Femur (tissue), 1 donor: ENCODE results near the gene STRBP.
"Not testable (repeated sequence)": the region's sequence is repeated elsewhere in the genome, so short reads cannot be mapped to it uniquely, and the experiment has no call there.

ENCODE experiments used
- DNase-seq: peaks from one replicate; pipeline ENCODE4 v3.0.0-alpha.2; 2017

The STRBP gene

DNA sequence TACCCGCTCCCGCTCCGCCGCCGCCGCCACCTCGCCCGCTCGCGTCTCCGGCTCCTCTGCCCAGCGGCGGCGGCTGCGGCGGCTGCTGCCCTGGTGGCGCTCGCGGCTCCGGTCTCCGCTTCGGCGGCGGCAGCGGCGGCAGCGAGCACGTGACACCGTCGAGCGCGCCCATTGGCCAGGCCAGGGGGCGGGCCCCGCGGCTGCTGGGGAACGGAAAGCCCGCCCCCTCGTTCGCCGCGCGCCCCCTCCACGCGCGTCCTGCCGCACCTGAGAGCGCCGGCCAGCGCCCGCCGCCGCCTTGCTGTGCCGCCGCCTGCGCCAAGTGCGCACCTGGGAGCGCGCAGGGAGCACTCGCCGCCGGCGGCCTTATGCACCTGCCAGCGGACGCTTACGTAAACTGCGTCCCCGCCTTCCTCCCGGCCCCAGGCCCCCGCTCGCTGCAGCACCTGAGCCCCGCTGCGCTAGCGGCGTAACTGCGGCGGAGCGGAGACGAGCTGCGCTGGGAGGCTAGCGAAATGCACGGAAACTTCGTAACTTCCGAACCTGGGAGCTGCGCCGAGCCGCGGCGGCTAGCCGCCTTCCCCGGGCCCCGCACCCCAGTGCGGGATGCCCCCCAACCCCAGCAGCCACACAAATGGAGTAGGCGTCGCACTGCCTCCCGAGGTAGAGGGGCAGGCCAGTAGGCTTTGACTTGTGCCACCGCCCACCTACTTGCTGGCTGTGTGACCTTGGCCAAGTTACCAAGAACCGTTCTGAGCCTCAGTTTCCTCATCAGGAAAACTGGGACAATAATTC is at the start of gene STRBP:
Gene STRBP, minus strand, starts transcription at position 122 of the 795 bp plus-strand sequence. CDS start 84,452 bp downstream, outside the sequence.
- DNase-seq, result peak; percentile 92

DNA sequence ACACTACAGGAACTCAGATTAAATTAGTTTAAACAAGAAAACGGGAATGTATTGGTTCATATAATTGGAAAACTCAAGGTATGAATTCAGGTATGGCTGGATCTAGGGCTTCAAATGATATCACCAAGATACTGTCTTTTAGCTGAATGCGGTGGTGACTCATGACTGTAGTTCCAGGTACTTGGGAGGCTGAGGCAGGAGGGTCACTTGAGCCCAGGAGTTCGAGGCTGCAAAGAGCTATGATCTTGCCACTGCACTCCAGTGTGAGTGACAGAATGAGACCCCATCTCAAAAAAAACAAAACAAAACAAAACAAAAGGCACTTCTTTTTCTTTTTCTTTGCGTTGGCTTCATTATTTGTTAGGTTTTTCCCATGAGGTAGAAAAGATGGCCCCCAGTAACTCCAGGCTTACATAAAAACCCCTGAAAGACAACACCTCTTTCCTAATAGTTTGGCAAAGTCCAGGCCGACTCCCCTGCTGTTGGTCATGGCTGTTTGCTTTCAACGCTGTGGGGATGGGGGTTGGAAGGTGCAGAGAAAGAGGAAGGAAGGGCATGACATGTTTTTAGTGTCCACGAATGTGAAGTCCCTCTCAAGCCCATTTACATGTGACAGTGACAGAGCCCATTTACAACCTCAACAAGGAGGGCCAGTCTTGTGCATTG is 47.8 kb upstream of the STRBP start:
- DNase-seq, result no peak

DNA sequence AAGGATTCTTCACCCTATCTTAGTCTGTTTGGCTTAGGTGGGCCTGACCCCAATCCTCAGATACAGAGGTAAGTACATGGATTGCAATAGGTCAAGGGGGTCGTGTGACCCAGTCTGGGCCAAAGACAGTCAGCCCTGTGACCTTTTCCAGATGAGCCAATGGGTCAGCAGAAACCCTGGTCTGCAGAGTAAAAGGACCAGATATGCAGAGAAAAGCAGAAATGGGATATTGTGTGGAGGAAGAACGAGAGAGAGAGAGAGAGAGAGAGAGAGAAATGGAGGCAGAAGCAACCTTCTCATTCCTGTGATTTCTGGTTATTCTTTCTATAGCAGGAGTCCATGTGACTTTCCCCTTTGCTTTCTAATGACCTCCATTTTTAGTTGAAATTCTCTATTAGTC is 47.2 kb upstream of the STRBP start:
- no peak for DNase-seq

DNA sequence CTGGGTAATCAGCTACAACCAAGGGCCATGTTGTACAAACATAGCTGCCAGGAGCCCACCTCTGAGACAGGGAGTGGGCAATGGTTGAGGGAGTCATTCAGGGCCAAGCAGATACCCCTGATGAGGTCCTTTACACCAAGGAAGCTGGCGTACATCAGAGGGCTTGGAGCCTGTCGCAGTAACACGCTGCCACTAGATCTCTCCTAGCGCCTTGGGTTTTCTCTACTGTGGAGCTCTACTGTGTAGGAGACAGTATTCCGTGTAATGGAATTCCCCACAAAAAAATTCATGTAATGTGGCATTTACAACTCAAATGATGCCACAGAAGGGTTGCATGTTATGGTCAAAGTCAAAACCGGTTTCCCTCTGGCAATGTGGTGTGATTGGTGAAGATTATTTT is 46.2 kb upstream of the STRBP start:
- no peak for DNase-seq

DNA sequence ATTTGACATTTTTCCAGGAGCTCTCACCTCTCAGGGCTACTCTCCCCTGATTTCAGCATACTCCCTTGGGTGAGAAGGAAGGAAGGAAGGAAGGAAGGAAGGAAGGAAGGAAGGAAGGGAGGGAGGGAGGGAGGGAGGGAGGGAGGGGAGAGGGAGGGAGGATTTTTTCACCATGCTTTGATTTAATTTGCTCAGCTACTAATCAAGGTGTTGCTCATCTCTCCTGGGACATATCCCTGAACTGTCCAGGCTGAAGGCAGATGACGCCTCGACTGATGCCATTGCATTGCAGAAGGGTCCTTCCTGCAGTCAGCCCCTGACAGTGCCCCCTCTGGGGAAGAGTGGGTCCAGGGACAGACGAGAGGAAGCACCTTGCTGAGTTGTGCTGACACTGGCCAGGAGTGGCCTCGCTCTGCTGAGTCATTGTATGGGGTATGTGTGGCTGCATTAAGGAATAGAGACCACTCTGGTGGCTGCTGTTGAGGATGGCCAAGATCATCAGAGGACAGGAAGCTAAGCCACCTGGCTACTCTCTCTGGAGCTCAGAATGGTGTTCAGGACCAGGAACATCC is 44.0 kb upstream of the STRBP start:
- DNase-seq, result no peak

DNA sequence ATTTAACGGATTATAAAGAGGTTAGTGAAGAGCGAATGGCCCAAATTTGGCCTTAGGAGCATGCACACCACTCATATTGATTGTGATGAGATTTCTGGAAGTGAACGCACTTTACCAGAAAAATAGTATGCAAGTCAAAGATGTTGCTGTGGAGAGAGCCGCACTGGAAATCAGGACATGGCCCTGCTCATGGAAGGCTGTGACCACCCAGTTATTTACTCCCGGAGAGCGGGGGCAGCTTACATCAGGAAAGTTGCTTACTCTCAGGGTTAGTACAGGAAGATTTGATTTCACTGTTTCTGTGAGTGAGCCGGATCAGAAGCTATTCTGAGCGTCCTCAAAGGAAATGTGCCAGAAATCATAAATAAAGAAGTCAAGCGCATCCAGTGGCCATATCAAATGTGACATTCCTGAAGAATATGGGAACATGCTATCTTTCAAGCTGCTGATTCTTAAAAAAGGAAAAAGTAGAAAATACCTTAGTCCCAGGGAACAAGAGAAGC is 42.9 kb upstream of the STRBP start:
- DNase-seq, result no peak

DNA sequence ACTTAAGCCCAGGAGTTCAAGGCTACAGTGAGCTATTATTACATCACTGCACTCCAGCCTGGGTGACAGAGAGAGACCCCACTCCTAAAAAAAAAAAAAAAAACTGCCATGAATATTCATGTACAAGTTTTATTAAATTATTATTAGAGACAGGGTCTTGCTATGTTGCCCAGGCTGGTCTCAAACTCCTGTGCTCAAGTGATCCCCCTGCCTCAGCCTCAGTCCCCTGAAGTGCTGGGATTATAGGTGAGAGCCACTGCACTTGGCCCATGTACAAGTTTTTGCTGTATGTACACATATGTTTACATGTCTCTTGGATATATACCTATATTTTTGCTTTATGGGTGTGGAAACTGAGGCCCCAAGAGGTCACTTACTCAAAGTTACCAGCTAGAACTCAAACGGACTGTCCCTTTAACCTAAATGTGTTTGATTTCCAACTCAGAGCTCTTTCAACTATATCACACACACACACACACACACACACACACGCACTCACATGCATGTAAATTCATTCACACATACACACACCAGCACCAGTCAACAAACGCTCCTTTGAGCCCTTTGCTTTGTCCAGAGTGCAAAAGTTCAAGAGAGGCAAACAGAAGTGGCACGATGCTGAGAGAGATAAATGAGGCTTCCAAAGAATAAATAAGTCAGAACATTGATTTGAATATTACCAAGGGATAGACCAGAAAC is 42.3 kb upstream of the STRBP start:
- no peak for DNase-seq

DNA sequence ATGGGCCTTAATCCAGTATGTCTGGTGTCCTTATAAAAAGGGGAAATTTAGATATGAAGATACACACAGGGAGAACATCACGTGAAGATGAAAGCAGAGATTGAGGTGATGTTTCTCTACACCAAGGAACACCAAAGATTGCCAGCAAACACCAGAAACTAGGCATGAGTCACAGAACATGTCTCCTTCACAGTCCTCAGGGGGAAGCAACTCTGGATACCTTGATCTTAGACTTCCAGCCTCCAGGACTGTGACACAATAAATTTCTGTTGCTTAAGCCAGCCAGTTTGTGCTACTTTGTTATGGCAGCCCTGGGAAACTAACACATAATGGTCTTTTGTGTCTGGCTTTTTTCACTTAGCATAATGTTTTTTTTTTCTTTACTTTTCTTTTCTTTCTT is 41.2 kb upstream of the STRBP start:
- no peak for DNase-seq

DNA sequence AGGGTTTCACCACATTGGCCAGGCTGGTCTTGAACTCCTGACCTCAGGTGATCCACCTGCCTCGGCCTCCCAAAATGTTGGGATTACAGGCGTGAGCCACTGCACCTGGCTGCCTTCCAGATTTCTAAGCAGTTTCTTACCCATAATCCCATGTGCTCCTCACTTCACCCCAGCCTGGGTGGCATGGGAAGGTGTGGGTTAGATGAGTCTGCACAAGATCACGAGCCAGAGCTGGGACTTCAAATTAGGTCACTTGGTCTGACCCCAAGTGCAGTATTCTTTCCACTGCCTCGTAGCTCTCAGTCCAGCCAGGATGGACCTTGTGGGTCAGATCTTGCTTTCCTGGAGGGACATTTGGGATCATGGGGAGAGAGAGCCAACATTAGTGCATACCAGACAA is 37.5 kb upstream of the STRBP start:
- no peak for DNase-seq

DNA sequence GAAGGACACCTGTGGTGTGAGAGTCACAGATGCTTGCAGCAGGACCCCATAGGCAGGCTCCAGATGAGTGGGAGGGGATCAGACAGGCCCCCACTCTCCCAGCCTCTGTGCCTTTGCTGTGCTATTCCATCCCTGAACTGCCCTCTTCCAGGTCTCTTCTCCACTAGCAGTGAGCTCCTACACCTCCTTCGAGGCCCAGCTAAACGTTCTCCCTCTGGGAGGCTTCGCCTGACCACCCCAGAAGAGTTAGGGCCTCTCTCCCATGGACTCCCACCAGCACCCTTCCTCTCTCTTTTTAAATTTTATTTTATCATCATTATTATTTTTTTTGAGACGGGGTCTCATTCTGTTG is 35.9 kb upstream of the STRBP start:
- DNase-seq, result no peak

DNA sequence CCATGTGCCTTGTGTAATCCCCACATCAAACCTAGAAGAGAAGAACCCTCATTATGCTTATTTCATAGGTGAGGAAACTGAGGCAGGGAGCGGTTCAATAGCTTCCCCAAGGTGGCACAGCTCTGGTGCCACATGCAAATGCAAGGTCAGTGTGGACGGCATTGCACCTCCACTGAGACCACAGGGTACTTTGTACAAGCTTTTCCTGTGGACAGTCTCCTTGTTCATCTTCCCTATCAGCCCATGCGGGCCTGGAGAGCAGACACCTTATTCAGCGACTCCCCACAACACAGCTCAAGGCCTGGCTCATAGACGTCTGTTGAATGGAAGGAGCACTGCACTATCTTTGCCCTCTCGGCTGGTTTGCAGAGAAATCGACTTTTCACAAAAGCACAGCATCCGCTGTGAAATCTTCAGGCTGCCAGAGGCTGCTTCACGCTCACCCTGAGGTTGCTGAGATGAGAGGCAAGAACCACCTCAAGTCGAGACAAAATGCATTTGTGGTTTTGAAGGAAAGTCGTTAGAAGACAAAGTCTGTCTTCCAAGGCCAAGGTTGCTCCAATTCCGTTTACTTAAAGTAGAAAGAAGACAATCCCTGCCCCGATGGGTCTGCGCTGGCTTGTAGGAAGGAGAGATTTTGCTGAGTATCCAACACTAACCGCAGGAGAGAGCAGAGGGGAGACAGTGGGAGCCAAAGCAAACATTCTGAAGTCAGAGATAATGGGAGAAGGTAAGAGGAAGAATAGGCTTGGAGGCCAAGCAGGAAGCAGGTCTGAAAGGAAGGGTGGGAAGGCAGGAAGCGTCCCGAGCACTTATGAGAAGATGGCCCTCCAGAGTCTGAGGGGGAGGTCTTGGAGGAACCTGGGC is 34.2 kb upstream of the STRBP start:
- DNase-seq, result no peak

DNA sequence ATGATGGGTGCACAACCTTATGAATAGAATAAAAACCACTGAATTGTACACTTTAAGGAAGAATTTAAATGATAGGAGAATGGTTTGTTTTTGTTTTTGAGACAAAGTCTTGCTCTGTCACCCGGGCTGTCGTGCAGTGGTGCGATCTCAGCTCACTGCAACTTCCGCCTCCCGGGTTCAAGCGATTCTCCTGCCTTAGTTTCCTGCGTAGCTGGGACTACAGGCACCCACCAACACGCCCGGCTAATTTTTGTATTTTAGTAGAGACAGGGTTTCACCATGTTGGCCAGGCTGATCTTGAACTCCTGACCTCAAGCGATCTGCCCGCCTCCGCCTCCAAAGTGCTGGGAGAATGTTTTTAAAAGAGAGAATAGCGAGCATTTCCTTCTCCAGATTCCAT is 33.5 kb upstream of the STRBP start:
- not testable (repeated sequence) for DNase-seq

DNA sequence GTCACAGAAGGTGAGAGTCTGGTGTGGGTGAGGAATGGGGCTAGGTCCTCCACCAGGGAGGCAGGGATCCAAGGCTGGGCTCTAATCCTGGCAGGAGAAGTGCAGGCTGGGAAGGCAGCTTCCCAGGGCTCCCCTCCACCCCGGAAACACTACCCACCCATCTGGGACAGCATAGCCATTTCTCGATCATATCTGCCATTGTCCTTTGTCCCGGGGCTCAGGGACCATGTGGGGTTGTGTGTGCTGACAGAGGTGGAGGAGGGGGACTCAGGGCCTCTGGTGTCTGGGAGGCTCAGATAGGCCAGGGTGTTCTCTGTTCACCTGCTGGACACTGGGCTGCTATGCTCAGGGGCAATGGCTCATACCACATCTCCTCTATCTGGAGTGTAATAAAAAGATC is 32.2 kb upstream of the STRBP start:
- no peak for DNase-seq

DNA sequence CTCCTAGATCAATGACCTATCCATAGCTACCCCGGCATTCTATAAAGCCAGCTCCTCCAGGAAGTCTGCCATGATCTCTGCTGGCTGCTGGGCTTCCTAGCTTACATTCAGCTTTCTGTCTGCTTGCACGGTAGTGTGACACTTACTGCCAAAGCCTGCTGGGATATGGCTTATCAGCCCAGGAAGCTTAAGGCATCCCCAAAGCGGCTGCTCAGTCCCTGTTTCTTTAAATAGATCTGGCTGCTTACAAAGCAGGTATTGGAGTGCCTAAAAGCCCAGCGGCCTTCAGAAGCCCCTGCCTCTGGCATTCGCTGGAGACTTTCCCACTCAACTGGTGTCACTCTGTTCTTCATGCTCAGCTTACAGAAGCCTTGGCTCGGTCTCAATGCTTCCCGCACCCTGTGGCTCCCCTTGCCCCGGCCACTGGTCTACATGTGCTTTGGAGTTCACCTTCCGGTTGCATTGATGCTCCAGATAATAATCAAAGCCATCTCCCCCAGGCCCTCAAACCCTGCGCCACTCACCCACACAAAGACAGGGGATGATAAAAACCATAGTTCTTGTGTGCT is 31.3 kb upstream of the STRBP start:
- no peak for DNase-seq

DNA sequence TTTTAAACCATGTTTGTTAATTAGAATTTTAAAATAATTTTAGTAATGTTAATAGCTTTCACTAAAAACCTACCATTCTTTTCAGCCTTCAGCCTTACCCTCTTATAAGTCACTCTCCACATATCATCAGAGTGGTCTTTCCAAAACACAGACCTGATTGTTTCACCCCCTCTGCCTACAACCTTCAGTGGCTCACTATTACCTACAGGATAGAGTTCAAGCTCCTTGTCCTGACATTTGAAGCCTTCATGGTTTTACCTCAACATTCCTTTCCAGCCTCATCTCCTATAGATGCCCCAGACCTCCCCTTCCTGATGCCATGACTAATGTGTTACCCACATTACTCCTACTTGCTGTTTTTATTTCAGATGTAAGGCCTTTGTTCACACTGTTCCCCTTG is 27.8 kb upstream of the STRBP start:
- no peak for DNase-seq

DNA sequence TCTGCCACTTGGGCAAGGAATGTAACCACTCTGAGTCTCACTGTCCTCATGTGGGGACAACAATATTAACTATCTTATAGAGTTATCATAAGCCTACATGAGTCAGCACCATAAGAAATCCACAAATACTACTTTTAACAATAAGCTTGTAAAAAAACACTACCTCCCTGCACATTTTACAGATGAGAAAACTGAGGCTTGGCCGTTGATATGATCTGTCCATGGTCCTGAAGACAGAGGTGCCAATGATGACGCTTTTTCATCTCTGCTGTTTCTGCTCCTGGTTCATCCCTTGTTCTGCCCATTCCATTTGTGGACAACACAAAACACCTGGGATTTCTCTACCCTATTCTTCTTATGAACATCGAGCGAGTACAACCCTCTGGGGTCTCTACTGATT is 23.4 kb upstream of the STRBP start:
- no peak for DNase-seq

DNA sequence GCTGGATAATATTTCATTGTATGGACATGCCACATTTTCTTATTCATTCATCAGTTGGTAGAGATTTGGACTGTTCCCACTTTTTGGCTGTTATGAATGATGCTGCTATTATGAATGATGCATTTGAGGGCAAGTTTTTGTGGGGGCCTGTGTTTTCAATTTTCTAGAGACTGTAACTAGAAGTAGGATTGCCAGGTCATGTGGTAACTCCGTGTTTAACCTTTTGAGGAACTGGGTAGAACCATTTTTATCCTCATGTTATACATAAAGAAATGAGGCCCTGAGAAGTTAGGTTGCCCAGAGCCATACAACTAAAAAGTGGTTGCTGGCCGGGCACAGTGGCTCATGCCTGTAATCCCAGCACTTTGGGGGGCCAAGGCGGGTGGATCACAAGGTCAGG is 22.4 kb upstream of the STRBP start:
- no peak for DNase-seq

DNA sequence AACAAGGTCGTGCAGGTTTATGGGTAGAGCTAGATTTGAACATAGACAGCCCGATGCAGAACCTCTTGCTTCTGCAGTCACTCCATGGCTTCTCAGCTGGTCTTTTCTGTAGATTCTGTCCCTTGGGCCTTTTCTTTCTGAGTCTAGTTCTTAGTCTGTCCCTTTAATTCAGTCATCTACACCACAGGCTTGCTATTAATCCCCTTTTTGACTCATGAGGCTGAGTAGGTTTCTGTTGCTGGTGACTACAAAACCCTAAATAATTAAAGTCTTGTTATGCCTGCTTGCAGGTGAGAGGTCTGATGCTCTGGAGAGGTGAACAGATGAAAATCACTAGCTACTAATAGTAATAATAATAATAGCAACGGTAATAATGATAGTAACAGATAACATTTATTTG is 19.3 kb upstream of the STRBP start:
- DNase-seq, result no peak

DNA sequence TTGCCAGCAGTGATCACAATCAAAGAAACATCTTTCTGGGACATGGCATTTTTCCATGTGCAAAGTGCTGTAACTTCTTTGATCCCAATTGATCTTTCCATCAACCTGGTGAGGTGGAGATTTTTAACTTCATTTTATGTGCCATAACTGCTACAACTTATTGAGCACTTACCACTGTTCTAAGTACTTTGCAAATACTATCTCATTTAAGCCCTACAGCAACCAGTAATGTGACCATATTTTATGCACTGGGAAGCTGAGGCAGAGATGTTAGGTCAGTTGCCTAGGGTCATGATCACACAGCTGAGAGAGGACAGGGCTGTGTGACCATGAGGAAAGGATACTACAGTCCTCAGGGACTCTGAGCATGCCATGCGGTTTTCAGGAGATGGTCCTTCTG is 17.9 kb upstream of the STRBP start:
- DNase-seq, result no peak

DNA sequence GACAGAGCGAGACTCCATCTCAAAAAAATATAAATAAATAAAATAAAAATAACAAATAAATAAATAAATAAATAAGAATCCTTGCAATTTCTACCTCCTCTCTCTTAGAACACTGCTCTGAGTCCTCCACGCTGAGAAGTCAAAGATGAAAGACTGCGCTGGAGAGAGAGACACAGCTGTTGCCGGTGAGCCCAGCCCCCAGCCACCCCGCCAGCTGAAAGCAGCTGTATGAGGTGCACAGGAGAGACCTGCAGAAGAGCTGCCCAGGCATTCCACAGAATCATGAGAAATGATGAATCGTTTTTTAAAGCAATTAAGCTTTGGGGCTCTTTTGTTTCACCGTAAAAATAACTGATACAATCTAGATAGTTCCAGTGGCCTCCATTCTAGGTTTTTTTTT is 16.3 kb upstream of the STRBP start:
- DNase-seq, result no peak

DNA sequence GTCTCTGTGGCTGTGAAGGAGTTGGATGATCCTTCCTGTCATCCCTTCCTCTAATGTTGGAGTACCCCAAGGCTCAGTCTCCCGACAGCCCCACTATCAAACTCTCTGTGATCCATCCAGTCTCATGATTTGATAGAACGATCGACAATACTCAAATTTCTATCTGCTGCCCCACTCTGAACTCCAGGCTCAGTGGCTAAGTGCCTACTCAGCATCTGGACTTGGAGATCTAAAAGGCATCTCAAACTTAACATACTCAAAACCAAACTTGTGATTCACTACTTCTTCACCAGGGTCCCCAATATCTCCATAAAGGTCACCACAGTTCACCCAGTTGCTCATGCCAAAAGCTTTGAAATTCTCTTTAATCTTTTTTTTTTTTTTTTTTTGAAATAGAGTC is 15.1 kb upstream of the STRBP start:
- DNase-seq, result no peak

DNA sequence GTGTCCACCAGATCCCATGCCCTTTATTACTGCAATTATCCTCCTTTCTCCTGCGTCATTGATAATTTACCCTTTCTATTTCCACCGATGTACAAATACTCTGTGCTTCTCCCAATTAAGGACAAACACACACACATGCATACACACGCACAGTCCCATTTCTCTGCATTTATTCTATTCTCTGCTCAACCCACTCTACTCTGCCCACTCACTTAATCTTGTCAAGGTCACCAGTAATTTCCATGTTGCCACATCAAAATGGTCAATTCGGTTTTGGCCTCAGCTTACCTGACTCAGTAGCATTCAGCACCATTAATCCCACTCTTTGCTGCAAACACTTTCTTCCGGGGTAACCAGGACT is 14.6 kb upstream of the STRBP start:
- no peak for DNase-seq
